KMS-11 (cell line): ENCODE data around the gene LARGE1.

Experiments
- H2AFZ ChIP-seq: fragments of 200-600 bp; sonication (generic); 2 replicates; pipeline ENCODE4 v1.6.1; 2016; ENCODE audit warnings: antibody characterized with exemption, mixed run types, low read depth
- H3K27ac ChIP-seq: fragments of 200-600 bp; sonication (generic); 2 replicates; pipeline ENCODE4 v1.6.1; 2016; ENCODE audit warnings: mild to moderate bottlenecking, mixed run types
- H3K27me3 ChIP-seq: fragments of 200-600 bp; sonication (generic); 2 replicates; pipeline ENCODE4 v1.6.1; 2017; ENCODE audit warnings: mild to moderate bottlenecking, low read depth, mixed run types, moderate library complexity; ENCODE audit not compliant: insufficient read depth
- H3K36me3 ChIP-seq: fragments of 200-600 bp; sonication (generic); 2 replicates; pipeline ENCODE4 v1.6.1; 2017; ENCODE audit warnings: mild to moderate bottlenecking, mixed run types; ENCODE audit not compliant: insufficient read depth
- H3K4me1 ChIP-seq: fragments of 200-600 bp; sonication (generic); 2 replicates; pipeline ENCODE4 v1.6.1; 2016; ENCODE audit warnings: mild to moderate bottlenecking, low read depth, mixed run types; ENCODE audit not compliant: poor library complexity, severe bottlenecking
- H3K4me2 ChIP-seq: fragments of 200-600 bp; sonication (generic); 2 replicates; pipeline ENCODE4 v1.7.0; 2016; ENCODE audit warnings: mild to moderate bottlenecking, mixed run types
- H3K4me3 ChIP-seq: fragments of 200-600 bp; sonication (generic); IDR thresholded peaks from 2 replicates; pipeline ENCODE4 v1.6.1; 2017; ENCODE audit warnings: low read depth, low read length, mixed read lengths; ENCODE audit not compliant: insufficient read depth
- H3K79me2 ChIP-seq: fragments of 200-600 bp; sonication (generic); 2 replicates; pipeline ENCODE4 v1.6.1; 2016; ENCODE audit warnings: low read depth, mixed run types; ENCODE audit not compliant: insufficient read depth
- H3K9ac ChIP-seq: fragments of 200-600 bp; sonication (generic); 2 replicates; pipeline ENCODE4 v1.6.1; 2016; ENCODE audit warnings: mild to moderate bottlenecking, mixed run types
- H4K20me1 ChIP-seq: fragments of 200-600 bp; sonication (generic); 2 replicates; pipeline ENCODE4 v1.6.1; 2016; ENCODE audit warnings: mild to moderate bottlenecking, mixed run types; ENCODE audit not compliant: insufficient read depth
- CTCF ChIP-seq: fragments of 200-600 bp; sonication (generic); conservative IDR thresholded peaks from 2 replicates; pipeline ENCODE4 v1.6.1; 2017; ENCODE audit warnings: low read depth, mild to moderate bottlenecking, antibody characterized with exemption, low read length, moderate library complexity, mixed read lengths

Gene LARGE1

DNA sequence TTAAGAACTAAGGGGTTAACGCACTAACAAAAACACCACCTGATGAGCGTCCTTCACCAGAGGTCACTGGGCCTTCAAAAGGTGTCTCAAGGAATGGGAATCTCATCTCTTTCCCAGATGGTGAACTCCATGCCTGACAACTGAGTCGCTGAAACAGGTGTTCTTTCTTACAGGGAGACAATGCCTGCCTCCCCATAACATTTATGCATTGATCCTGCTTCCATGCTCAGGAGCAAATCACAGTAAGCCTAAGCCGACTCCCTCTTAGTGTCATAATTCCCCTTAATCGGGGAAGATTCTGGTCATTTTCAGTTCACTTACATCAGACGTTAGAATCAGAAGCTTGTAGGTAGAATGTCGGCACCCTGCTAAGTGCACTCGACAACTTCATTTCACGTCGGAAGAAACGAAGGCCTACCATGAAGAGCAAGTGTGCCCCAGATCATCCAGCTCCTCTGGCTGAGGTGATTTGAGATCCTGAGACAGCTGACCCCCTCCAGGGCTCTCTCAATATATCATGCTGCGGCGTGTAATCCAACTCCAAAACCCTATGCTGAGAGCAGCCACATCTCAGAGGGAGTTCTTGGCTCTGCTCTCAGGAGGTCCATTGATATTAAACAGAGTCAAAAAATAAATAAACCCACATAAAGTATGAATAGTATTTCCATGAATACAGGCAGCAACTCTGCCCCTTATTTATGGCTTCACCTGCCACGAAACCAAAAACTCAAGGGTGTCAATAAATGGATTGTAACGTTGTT, 163.1 kb downstream of the LARGE1 start:
- no peak overlapping the region for H3K9ac ChIP-seq

DNA sequence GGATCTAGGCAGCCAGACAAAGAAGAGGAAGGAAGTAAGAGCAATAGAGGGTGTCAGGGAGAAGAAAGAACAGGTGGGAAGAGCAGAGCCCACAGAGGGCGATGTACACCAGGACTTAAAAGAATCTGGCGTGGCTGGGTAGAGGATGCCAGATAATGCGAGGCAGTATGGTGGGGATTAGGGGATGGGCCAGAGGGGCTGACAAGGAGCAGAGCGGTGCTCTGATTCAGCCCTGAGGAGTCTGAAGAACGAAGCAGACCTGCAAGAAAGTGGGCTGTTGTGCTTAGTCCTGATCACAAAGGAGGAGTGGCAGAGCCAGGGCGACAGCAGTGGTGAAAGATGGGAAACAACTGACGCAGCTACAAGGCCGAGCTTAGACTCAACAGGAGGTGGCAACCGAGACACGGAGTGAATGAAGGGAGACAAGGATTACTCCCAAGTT, 163.7 kb downstream of the LARGE1 start:
- Histone ChIP-seq H2AFZ (no peak overlapping the region), H3K9ac (no peak overlapping the region), H4K20me1 (no peaks in the 10 kb centered on the region), H3K36me3 (no peaks in the 10 kb centered on the region), H3K4me2 (no peak overlapping the region), H3K27me3 (no peaks in the 10 kb centered on the region), H3K27ac (no peak overlapping the region), H3K4me3 (no peak overlapping the region), H3K79me2 (no peaks in the 10 kb centered on the region), H3K4me1 (no peaks in the 10 kb centered on the region)
- no peak for TF ChIP-seq CTCF

More for the DNA sequence above, 163.1 kb downstream of the LARGE1 start:
- H3K27ac ChIP-seq, result no peak overlapping the region
- no peaks in the 10 kb centered on the region for H3K27me3 ChIP-seq
- H3K4me1 ChIP-seq, result no peaks in the 10 kb centered on the region
- no peak overlapping the region for H3K4me2 ChIP-seq
- H3K79me2 ChIP-seq, result no peaks in the 10 kb centered on the region
- no peak overlapping the region for H3K4me3 ChIP-seq
- TF ChIP-seq CTCF, result no peak
- no peaks in the 10 kb centered on the region for H4K20me1 ChIP-seq
- no peaks in the 10 kb centered on the region for H3K36me3 ChIP-seq
- H2AFZ ChIP-seq, result no peak overlapping the region

DNA sequence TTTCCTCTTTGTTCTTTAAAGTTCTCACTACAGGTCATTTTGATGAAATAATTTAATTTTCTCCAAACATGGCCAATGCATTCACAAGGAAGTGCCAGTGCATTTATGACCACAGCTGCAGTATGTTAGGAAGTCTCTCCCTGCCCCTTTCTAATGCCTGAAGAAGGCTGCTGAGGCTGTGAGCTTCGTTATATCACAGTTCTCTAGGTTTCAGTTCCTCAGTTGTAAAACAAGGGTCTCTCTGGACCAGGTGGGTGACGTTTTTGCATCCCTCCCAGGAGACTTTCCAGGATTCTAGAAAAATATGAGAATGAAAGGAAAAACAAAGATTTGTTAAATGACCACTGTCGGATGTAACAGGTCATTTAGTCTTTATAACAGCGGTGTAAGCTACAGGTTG, 171.6 kb downstream of the LARGE1 start:
- Histone ChIP-seq H4K20me1 (no peaks in the 10 kb centered on the region), H3K27me3 (no peaks in the 10 kb centered on the region), H3K9ac (no peak overlapping the region), H3K79me2 (no peaks in the 10 kb centered on the region), H3K36me3 (no peaks in the 10 kb centered on the region), H2AFZ (no peak overlapping the region), H3K4me3 (no peak overlapping the region), H3K4me1 (no peaks in the 10 kb centered on the region), H3K4me2 (no peak overlapping the region), H3K27ac (no peak overlapping the region)
- TF ChIP-seq CTCF, result no peak

- Histone ChIP-seq H3K36me3 (no peaks in the 10 kb centered on the region), H3K4me3 (no peak overlapping the region), H3K27ac (no peak overlapping the region), H3K4me1 (no peaks in the 10 kb centered on the region), H3K27me3 (no peaks in the 10 kb centered on the region), H3K4me2 (no peak overlapping the region), H2AFZ (no peak overlapping the region), H4K20me1 (no peaks in the 10 kb centered on the region), H3K9ac (no peak overlapping the region), H3K79me2 (no peaks in the 10 kb centered on the region)
- TF ChIP-seq CTCF, result no peak
These were observed 172.6 kb downstream of the LARGE1 start for GRCh38 chr22:33747576-33748180.
